GM12873 (cell line): ENCODE results near the gene RACK1.

Experiments
- TF ChIP-seq, protein P1 (sequence below): IDR thresholded peaks from 2 replicates; pipeline ENCODE4 v1.5.1; 2012; ENCODE audit warnings: low read depth, mild to moderate bottlenecking, moderate library complexity, low read length, control low read depth; ENCODE audit not compliant: insufficient read depth; ENCODE audit errors: missing control alignments

The RACK1 gene

DNA sequence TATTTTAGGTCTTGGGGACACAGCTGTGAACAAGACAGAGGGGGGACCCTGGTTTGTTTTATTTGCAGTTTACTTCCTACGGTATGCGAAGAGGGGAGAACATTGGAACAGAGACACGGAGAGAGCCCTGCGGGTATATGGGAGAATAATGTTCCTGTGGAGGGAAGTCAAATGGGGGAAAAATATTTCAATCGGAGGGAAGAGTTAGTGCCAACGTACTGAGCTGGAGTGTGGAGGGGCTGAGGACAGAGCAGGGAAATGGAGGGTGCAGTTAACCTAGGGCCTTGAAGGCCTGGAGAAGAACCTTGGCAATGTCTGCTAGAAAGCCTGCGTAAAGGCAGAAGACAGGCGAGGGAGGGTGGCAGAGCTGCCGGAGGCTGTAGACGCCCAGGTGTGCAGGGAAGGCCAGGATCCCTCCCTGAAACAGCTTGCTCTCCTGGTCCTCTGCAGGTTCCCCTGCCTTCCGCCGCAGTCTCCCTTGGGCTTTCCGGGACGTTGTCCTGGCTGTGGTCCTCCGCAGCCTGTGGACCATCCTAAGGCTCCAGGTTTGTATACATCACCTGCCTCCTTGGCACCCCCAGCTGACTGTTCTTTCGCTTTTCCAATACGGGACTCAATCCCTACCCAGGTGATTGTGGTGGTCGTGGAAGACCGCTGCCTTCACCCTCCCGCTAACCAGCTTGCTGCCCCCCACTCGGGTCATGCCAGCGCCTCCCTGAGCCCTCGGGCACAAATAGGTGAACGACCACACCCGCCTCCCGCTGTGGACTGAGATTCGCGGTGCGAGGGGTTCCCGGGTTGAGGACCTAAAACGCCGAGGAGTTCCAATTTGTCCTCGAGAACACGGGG, 1.9 kb upstream of the RACK1 start:
- TF ChIP-seq, protein P1, sequence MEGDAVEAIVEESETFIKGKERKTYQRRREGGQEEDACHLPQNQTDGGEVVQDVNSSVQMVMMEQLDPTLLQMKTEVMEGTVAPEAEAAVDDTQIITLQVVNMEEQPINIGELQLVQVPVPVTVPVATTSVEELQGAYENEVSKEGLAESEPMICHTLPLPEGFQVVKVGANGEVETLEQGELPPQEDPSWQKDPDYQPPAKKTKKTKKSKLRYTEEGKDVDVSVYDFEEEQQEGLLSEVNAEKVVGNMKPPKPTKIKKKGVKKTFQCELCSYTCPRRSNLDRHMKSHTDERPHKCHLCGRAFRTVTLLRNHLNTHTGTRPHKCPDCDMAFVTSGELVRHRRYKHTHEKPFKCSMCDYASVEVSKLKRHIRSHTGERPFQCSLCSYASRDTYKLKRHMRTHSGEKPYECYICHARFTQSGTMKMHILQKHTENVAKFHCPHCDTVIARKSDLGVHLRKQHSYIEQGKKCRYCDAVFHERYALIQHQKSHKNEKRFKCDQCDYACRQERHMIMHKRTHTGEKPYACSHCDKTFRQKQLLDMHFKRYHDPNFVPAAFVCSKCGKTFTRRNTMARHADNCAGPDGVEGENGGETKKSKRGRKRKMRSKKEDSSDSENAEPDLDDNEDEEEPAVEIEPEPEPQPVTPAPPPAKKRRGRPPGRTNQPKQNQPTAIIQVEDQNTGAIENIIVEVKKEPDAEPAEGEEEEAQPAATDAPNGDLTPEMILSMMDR = no peak

GRCh38 chr5:181243018-181243563, 615 bp downstream of the RACK1 start:
- TF ChIP-seq, protein P1 = no peak

DNA sequence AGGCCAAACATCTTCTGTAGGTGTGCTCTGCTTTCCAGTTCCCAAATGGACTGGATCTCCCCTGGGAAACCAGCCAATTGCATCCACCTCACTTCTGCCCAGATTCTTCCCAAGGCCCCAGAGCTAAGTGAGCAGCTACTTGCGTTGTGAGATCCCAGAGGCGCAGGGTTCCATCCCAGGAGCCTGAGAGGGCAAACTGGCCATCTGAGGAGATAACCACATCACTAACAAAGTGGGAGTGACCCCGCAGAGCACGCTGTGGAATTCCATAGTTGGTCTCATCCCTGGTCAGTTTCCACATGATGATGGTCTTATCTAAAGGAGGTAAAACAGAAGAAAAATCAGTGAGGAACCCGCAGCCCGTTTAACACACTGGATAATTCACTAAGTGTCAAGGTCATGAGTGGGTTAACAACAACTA, 1.7 kb downstream of the RACK1 start:
- TF ChIP-seq, protein P1 = no peak

- TF ChIP-seq, protein P1 = no peak
These were observed 2.2 kb downstream of the RACK1 start for GRCh38 chr5:181241393-181241975.

DNA sequence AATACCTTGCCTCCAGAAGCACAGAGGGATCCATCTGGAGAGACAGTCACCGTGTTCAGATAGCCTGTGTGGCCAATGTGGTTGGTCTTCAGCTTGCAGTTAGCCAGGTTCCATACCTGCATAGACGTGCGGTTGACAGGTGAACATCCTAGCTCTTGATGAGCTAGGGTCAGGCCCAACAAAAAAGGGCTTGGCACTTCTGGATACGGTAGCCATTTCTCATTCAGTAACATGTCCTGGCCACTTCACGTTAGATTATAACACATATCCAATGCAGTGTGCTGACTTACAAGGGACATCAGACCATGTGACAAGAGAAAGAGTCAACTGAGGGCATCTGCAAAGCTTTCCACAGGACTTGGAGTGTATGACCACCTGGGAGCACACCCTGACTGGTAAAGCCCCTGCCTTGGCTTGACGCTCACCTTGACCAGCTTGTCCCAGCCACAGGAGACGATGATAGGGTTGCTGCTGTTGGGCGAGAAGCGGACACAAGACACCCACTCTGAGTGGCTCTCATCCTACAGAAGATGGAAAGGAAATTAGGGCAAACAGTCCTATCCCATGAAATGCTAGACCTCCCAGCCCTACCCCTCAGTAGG, 4.5 kb downstream of the RACK1 start:
- TF ChIP-seq, protein P1 = no peak

DNA sequence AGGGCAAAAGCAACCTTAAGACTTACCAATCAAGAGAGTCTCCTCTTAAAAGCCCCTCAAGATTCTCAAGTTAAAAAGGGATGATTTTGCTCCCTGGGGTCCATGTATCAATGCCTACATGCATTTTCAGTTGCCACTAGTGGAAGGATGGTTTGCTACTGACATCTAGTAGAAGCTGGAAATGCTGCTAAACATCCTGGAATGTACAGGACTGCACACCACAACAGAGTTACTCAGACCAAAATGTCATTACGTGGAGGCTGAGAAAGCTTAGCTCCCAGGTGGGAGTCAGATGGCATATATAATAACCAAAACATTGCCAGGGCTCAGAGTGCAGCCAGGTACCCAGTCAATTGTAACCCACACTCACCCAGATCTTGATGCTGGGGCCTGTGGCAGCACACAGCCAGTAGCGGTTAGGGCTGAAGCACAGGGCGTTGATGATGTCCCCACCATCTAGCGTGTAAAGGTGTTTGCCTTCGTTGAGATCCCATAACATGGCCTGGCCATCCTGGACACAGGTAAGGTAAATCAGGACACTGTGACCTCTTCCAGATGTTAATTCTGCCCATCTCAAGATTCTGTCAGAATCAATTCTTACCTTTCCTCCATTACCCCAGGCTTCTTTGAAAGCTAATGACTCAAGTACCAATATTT, 5.8 kb downstream of the RACK1 start:
- TF ChIP-seq, protein P1 = no peak
